NCI-H128 (cell line): ENCODE measurements around the gene GABRB1.

ENCODE experiments used
- DNase-seq: peaks from one replicate; lab custom pipeline; 2025; ENCODE audit not compliant: unreplicated experiment; lab: John Stamatoyannopoulos, UW

The GABRB1 gene

DNA sequence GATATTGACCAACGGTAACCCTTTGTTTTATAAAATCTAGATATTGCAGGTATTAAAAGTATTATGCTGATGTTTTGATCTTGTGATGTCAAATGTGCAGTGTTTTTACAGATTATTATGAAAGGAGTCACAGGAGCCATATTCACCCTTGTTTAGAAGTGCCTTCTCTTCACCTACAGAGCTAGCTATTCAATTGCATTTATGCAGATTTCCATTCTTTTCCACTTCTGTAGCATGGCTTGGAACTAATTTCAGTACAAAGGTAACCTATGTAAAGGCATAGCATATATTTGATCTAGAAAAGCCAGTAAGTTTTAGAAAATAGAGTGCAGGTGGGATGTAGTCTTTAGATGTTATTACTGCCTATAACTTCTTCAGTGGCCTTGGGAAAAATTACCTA, 176.2 kb downstream of the GABRB1 start:
- no peak for DNase-seq

DNA sequence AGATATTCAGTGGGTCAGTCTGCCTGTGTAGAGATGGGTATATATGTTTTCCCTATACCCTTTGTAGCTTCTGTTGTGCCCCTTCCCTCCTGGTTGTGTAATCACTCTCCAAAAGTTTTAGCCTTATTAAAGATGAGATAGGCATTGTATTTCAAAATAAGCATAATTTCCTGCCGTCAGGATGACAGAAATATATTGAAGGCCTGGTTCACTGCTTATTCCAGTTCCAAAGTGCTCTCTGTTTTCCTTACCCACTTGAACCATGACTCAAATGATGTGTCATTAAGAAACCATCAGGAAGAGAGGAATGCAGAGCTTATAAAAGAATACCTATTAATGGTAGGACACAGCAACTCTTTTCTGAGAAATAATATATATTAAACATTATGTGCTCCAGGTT, 178.5 kb downstream of the GABRB1 start:
- DNase-seq: no peak

DNA sequence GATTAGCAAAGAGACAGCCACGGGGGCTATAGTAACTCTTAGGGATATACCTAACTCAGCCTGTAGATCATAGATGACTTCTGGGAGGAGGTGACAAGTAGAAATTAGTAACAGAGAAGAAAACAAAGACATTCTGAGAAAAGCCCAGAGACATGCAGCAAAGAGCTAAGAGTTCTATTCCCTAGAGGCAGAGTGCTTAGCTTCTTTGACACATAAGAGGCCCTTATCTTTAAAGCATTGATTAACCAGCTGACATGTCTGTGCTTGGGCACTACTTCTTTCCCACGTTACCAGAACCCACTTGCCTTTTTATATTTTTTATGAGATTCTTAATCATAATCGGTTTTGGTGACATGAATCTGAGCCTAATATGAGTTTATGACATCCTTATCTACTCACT, 179.5 kb downstream of the GABRB1 start:
- no peak for DNase-seq

DNA sequence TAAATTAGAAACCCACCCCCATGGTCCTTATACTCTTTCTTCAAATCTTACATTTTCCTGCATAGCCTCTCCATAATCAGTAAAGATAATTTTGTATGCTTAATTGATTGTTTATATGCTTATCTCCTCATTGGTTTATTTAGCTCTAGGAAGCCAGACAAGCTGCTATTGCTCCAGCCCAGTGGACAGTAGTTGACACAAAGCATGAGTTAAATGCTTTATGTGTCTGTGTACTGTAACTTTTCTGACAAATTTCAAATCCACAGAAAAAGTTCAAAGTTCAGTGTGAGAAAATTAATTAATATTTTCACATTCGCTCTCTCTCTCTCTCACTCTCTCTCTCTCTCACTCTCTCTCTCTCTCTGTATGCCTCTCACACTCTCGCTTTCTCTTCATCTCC, 181.7 kb downstream of the GABRB1 start:
- no peak for DNase-seq

DNA sequence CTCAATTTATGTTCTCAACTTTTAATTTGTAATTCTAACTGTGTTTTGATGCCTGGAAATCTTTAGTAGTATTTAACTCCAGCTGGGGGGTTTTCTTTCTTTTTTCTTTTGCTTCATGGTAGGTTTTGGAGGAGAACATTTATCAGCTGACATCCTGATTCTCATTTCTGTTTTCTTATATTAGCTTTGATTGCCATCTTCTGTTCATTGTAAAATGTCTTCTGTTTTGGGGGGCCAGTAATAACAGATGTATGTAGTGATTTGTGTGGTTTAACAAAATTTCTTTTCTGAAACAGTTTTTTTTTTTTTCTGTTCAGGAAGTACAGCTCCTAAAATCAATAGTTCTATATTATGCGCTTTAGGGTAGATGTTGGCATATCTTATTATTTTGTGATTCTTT, 182.2 kb downstream of the GABRB1 start:
- no peak for DNase-seq

DNA sequence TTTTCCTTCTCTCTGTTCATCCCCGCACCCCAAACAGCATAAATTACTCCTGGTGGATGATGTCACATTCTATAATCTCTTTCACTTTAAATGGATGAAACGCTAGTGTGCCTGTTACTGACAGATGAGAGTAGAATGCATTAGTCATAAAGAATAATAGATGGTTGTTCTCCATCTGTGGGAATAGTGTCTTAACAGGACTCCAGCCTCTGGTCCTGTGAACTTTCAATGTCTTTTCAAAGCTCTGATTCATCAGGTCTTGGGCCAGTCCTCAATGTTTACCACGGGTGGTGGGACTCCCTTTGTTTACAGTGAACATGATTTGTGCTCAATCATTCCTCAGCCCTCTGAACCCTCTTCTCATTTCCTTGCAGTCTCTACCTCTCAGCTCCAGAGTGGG, 182.6 kb downstream of the GABRB1 start:
- DNase-seq: no peak

DNA sequence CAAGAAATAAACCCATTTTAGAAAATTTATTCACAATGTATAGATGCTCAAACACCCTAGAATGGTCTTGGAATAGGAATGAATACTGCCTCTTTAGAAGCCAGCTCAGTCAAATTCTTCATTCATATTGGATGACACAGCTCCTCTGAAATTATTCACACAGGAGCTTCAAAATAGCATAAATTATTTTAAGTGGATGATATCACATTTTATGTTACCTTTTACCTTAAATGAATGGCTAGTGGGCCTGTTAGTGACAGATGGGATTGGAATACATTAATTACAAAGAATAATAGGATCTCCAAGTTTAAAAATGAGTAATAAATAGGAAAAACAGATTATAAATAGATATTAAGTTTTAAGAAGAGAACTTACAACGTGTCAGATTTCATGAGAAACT, 184.4 kb downstream of the GABRB1 start:
- DNase-seq: no peak

DNA sequence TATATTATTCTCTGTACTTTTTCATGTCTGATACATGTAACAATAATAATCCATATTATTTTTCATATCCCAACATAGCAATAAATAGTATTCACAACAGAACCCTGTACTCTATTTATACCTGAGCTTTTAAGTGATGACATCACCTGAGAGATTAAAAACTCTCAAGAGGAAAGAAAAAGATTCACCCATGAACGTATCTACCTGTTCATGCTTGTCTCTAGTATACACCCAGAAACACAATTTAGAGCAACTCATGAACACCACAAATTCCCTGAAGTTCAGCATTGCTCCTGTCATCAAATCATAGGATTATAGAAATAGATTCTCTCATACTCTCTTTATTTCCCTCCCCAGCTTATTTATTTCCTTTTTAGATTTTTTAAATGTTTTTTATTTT, 185.9 kb downstream of the GABRB1 start:
- DNase-seq: no peak

DNA sequence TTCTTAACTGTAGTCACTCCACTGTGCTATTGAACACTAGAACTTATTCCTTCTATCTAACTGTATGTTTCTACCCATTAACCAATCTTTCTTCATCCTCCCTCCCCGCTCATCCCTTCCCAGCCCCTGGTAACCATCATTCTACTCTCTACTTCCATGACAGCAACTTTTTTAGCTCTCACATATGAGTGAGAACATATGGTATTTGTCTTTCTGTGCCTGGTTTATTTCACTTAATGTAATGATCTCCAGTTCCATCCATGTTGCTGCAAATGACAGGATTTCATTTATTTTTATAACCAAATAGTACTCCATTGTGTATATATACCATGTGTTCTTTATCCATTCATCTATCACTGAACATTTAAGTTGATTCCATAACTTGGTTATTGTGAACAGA, 186.5 kb downstream of the GABRB1 start:
- DNase-seq: no peak

DNA sequence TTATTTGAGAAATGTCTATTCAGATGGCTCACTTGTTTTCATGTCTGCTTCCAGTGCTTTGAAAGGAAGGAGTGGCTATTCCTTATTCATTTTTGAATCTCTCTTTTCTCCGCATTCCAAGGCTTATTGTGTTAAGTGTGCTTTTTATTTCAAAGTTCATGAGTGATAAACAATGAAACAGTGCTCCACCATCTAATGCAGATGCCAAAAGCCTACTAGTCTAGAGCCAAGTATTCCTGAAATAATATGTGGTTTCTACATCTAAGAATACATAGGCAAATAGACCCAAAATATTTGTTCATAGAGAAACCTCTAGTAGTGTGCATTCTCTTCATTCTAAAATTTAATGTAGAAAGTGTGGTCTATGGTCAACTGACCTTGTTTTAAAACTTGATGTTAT, 187.3 kb downstream of the GABRB1 start:
- no peak for DNase-seq

DNA sequence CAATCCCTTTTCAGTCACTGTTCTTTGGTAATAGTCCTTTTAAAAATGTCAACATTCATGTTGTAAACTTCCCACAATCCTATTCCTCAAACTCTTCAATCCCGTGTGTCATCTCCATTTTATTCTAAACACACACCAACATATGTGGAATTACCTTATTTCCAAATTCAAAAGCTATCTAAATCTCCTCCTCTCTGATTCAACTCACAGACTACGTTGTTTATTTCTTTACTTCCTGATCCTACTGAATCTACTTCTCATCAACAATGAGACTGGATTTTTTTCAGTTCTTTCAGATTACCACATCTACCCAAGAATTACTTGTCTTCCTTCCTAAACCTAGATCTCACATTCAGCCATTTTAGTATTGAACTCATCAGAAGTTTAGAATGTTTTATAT, 188.2 kb downstream of the GABRB1 start:
- DNase-seq: no peak

DNA sequence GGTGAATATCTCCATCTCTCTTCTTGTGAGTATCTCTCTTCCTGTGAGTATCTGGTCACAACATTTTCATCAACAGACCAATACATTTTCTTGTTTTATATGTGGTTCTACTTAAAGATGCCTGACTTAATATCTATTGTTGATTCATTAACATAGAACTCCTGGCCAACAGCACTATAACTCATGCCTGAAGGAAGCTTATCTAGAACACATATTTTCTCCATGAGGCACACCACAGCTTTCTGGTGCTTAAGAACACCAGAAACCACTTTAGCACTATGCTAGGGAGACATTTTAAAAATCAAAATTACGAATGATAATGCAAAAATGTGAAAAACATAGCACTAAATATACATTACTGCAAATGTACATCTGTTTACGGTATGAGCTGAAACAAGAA, 190.4 kb downstream of the GABRB1 start:
- no peak for DNase-seq

DNA sequence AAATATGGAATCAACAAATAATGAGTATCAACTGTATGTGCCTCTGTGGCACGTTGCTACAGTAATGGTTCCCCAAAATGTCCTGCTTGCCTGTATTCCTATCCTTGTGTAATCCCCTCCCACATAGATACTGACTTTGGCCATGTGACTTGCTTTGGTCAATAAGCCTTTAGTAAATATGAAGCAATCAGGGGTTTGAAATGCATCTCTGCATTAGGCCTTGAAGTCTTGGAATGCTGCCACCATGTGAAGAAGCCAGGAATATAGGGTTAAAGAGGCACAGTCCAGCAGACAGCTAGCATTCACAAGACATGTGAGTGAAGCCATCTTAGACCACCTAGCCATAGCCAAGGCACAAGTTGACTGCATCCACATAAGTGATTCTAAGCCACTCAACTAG, 190.9 kb downstream of the GABRB1 start:
- no peak for DNase-seq

DNA sequence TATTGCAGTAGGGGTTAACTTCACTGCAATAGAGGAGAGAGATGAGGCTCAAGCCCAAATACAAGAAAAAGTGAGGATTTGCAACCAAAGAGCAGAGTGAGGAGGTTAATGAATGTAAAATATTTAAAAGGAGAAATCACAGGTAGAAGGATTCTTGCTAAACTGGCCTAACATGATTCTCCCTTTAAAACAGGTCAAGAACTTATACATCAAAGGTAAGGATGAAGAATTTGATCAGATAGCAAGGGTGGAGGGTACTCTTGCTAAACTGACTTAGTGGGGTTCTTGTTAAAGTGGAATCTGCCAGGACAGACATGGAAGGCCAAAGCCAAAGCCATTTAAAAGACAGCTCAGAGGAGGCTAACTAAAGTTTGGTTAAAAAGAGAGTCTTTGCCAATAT, 193.0 kb downstream of the GABRB1 start:
- no peak for DNase-seq

DNA sequence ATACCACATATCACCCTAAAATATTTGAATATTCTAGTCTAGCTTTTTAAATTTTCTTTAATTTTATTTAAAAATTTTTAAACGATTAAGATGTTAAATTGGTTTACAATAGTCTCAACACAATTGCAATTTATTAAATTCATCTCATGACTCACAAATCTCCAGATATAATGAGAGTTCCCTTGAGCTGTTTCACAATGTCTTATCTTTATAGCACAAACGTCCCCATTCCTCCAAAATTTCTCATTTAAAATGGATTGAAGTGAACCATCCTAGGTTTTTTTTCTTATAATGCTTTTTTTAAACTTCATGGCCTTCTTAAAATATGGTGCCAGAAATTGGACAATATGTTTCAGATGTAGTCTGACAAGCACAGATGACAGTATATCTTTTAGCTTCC, 204.4 kb downstream of the GABRB1 start:
- DNase-seq: no peak

DNA sequence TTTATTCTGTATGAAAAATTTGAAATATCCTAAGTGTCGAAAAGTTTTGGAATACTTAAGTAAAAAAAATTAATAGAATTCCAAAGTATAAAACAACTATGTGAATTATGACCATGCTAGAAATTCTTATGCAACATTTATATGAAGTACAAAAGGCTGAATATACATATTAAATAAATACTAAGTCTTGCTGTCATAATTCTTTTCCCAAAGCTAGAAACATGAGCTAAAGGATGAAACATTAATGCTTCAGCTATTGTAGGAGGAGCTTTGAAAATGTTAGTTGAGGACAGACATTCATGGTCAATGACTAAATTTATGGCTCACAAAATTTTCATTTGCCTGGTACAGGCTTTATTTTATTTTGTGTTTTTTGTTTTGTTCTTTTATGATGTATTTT, 207.3 kb downstream of the GABRB1 start:
- no peak for DNase-seq

DNA sequence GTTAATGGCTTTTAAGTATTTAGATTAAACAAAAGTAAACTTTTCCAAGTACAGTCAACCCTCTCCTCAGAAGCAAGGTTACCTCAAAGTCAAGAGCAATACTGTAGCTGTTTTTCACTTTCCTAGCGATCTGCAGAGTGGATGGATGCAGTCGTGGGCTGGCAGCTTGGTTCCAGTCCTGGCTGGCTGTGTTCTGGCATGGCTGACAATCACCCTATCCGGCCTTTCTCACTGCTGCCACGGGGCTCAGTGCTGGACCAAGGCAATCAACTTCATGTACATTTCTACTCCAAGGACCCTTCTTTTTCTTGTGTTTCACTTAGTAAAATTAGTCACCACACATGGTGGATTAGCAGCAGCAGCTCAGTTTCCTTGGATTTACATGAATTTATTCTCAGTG, 208.3 kb downstream of the GABRB1 start:
- DNase-seq: no peak

DNA sequence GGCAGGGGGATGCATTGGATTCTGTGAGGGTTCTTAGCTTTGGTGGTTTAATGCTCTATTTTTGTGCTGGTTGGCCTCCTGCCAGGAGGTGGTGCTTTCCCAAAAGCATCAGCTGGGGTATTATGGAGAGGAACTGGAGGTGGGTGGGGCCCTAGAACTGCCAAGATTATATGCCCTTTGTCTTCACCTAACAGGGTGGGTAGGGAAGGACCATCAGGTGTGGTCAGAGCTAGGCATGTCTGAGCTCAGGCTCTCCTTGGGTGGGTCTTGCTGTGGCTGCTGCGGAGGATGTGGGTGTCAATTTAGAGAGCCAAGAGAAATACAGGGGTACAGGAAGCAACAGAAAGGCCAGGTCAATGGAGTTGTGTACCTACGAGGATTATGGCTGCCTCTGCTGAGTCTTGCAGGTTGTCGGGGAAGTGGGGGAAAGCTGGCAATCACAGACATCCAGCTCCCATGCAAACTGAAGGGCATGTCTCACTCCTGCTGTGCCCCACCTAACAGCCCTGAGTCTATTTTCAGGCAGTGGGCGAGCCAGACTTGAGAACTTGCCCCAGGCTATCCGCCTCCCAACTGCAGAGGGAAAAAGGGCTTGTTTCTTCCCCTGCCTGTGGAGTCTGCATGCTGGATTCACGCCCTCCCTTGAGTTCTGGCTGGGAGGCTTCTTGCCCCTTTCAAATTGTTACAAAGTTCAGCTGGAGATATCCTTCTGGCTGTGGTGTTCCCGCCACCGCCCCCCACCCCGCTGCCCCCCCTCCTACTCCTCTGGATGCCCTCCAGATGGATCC, 220.2 kb downstream of the GABRB1 start:
- no peak for DNase-seq

DNA sequence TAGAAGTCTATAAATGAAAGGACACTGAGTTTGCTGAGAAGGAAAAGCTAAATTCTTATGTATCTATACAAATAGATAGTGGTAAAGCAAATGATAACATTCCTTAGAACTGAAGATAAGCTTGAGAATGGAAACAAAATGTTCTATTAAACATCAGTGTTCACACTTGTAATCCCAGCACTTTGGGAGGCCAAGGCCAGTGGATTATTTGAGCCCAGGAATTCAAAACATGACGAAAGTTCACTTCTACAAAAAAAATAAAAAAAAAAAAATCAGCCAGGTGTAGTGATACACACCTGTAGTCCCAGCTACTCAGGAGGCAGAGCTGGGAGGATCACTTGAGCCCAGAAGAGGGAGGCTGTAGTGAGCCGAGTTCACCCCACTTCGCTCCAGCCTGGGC, 232.4 kb downstream of the GABRB1 start:
- no peak for DNase-seq

DNA sequence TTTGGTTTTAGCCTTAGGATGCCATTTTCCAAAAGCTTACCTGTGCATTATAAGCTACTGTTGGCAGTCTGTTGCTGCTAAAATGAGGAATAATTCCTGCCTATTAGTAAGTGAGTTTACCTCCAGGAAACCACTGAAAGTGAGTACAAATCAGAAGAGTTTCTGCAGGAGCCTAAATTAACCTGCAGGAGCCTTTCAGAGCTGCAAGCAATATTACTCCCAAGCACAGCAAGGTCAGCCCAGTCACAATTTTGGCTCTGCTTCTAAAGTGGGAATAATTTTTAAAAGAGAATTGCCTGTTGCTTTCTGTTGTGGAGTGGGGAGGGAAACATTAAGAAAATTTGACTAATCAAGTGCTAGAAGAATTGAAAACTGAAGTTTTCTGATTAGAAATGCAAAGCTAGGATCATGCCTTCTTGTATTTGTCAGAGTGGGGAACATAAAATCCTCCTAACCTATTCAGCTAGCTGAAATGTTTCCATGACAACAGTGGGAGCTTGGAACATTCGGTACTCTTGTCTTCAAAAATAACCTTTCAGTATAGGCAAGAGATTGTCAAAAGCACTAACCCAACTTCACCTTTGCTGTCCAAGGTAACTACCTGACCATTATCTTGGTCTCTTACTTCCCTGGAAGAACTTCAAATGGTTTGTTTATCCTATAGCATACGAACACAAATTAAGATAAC, 239.0 kb downstream of the GABRB1 start:
- no peak for DNase-seq

DNA sequence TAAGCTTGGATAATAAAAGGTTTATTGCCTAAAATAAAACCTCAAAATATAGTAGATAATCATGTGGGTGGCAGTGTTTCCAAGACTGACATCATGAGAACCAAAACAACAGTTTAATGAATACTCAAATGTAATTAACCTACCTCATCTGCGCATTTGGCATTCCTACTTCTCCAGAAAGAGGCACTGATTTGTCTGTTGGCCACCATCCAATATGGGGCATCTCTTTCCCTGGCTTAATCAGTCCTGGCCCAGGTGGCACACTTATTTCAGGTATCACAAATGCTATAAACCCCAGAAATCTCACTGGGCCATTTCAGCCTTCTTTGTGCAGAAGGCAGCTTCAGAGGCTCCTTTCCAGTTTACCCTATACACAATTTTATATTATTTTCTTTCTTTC, 239.9 kb downstream of the GABRB1 start:
- DNase-seq: no peak

DNA sequence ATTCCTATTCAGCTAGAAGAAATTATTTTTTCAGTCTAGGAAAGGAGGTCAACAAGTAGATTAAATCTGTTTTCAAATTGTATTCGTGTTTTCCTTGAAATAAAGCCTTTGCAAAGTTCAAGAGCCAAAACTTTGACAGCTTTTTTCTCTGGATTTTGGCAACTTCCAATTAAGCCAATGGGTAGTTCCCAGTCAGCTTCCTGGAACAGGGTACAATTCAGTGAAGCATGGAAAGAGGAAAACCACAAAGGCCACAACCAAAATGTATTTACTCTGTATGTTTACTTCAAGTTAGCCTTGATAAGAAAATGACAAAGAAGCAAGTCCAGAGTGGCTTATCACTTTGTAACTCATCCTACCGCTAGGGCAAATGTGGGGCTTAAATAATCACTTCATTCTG, 243.5 kb downstream of the GABRB1 start:
- DNase-seq: no peak

DNA sequence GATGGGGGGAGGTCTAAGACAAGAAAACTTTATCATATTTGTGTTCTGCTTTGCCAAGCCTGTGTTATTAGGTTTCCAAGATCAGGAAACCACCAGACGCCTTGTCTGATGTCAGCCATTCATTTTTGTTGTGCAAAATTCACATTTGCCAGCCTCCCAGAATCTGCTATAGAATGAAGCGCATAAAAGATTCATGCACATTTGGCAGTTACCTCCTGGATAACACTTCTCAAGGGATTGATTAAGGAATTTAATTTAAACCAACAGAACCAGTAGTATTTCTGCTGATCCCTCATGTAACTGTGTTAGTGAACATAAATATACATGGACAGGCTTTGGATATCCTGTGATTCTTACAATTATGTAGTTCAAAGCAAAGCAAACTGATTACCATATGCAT, 244.2 kb downstream of the GABRB1 start:
- no peak for DNase-seq
